ENCODE data around the gene IDH3A. TPM values are rescaled to one million over a fixed set of nuclear protein-coding genes. Genes with fewer than 3 reads are reported as not detected.
A peak's percentile ranks its signal among the peaks of the same experiment; 100 is the strongest.

The IDH3A gene
- total RNA-seq, 1 experiment from 2014 or later = 106 TPM

GRCh38 chr15:78130466-78131294 lies 18.5 kb upstream of the IDH3A start:
- ChIA-PET CTCF (interaction anchor here (0.6 to 4.8 kb wide), 17 partner anchors 9 to 651 kb away, joined by 3 to 30 read pairs (median 4); partner anchors contain the start of gene IDH3A), POLR2A (interaction anchor here (1.0 to 1.7 kb wide), 2 partner anchors 46 to 169 kb away, joined by 3 read pairs; partner anchors contain the start of gene SKIC8)
- no peaks in the 10 kb centered on the region for H3K27me3 Mint-ChIP-seq (ENCODE audit: insufficient read depth, unreplicated experiment)
- BruUV-seq (replicated peaks) = no TSS peak
- TF ChIP-seq CTCF (IDR thresholded peaks at IDR 0.05; ENCODE audit: unreplicated experiment) = no peak
- peaks cover 5% of the 10 kb centered on the region for H3K4me1 Mint-ChIP-seq (ENCODE audit: insufficient read depth, unreplicated experiment)
- no peak for DNase-seq (ENCODE audit: unreplicated experiment)
- no peaks in the 10 kb centered on the region for H3K9me3 Mint-ChIP-seq (ENCODE audit: unreplicated experiment)
- peak overlapping the region; percentile 72 for H3K4me3 Mint-ChIP-seq (ENCODE audit: unreplicated experiment)
- peak overlapping the region; percentile 59 for H3K27ac Mint-ChIP-seq (ENCODE audit: low read depth, unreplicated experiment)
- intact Hi-C loops (cut with micrococcal nuclease) = loop anchor here (1.0 to 5.0 kb wide), 3 partner anchors 47 to 112 kb away; no protein-coding TSS in a partner anchor
- no peaks in the 10 kb centered on the region for H3K36me3 Mint-ChIP-seq (ENCODE audit: insufficient read depth, unreplicated experiment)

- TF ChIP-seq CTCF (IDR thresholded peaks at IDR 0.05; ENCODE audit: unreplicated experiment) = peak; percentile 80
- peak; percentile 41 for DNase-seq (ENCODE audit: unreplicated experiment)
- Mint-ChIP-seq H3K4me3 (ENCODE audit: unreplicated experiment) (peak within 1 kb of the TSS; percentile 72), H3K27me3 (ENCODE audit: insufficient read depth, unreplicated experiment) (no peaks in the 10 kb centered on the region), H3K36me3 (ENCODE audit: insufficient read depth, unreplicated experiment) (no peaks in the 10 kb centered on the region), H3K27ac (ENCODE audit: low read depth, unreplicated experiment) (peak within 1 kb of the TSS; percentile 59), H3K9me3 (ENCODE audit: unreplicated experiment) (no peaks in the 10 kb centered on the region), H3K4me1 (ENCODE audit: insufficient read depth, unreplicated experiment) (peaks cover 5% of the 10 kb centered on the region)
- intact Hi-C loops (cut with micrococcal nuclease) = loop anchor here (1.0 to 5.0 kb wide), 4 partner anchors 17 to 111 kb away; partner anchors contain the start of gene IDH3A
- ChIA-PET CTCF (interaction anchor here (0.6 to 4.8 kb wide), 21 partner anchors 9 to 183 kb away, joined by 3 to 30 read pairs (median 4); partner anchors contain the start of gene IDH3A), POLR2A (interaction anchor here (1.1 to 1.7 kb wide), 2 partner anchors 17 to 168 kb away, joined by 3 read pairs; partner anchors contain the start of gene SKIC8)
- TSS peak; percentile 60 for BruUV-seq (replicated peaks)
These were observed 17.7 kb upstream of the IDH3A start, which contains the start of gene CIB2 for GRCh38 chr15:78131295-78132061. Gene CIB2, minus strand, starts transcription at chr15:78131445. Its CDS starts 230 bp downstream, at chr15:78131215.

- Mint-ChIP-seq H3K9me3 (ENCODE audit: unreplicated experiment) (no peaks in the 10 kb centered on the region), H3K4me3 (ENCODE audit: unreplicated experiment) (no peak overlapping the region), H3K4me1 (ENCODE audit: insufficient read depth, unreplicated experiment) (peaks cover 5% of the 10 kb centered on the region), H3K36me3 (ENCODE audit: insufficient read depth, unreplicated experiment) (no peaks in the 10 kb centered on the region), H3K27me3 (ENCODE audit: insufficient read depth, unreplicated experiment) (no peaks in the 10 kb centered on the region), H3K27ac (ENCODE audit: low read depth, unreplicated experiment) (no peak overlapping the region)
- BruUV-seq (replicated peaks) = no TSS peak
- ChIA-PET POLR2A (no interaction called here), CTCF (interaction anchor here (0.9 to 2.5 kb wide), 2 partner anchors 62 to 107 kb away, joined by 3 to 10 read pairs; no protein-coding TSS in a partner anchor)
- intact Hi-C loops (cut with micrococcal nuclease) = loop anchor here (2.0 to 5.0 kb wide), 3 partner anchors 15 to 108 kb away; partner anchors contain the start of gene IDH3A
- no peak for TF ChIP-seq CTCF (IDR thresholded peaks at IDR 0.05; ENCODE audit: unreplicated experiment)
- DNase-seq (ENCODE audit: unreplicated experiment) = no peak
These were observed 15.4 kb upstream of the IDH3A start for GRCh38 chr15:78133801-78134200.
